GM19023 (cell line): ENCODE measurements around the gene FOXI3.
"Not testable (repeated sequence)": the region's sequence is repeated elsewhere in the genome, so short reads cannot be mapped to it uniquely, and the experiment has no call there.

ENCODE experiments used
- ATAC-seq: cut with Tn5 transposase; IDR thresholded peaks from one replicate; pipeline ENCODE4 v1.9.1; 2021; ENCODE audit warnings: mild to moderate bottlenecking, moderate library complexity; ENCODE audit not compliant: unreplicated experiment

Gene FOXI3

GRCh38 chr2:88442473-88442872 lies 10.0 kb downstream of the FOXI3 start:
- no peak for ATAC-seq

DNA sequence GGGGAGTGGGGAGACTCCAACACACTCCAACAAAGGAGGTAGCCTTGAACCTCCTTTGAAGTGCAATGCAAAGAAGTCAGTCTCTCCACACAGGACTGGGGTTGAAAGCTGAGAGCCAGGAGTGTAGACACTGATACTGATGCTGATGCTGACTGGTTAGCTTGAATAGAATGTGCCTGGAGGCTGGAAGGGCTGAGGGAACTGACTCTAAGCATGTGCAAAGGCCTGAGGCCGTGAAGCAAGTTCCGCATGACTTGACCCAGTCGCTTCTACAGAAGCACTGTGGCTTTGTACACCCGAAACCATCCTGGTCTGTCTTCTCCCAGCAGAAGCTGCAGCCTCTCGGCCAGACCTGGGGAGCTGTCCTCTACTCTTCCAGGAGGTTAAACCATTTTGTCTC lies 10.4 kb downstream of the FOXI3 start:
- no peak for ATAC-seq

DNA sequence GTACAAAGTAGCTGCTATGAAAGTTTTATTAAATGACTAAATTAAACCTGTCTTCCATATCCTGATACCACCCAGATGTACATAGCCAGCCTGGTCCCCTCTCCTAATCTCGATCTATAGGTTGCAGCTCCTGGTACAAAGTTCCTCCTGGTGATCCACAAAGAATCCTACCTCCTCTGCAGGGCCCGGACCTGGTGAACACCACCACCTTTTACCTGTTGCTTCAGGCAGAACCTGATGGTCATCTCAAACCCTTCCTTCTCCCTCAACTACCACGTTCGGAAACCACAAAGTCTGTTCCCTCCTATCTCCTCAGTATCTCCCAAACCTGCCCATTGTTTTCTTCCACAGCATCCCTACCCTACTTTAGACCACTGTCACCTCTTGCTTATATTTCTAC lies 15.5 kb downstream of the FOXI3 start:
- no peak for ATAC-seq

- ATAC-seq, result no peak
Measured at GRCh38 chr2:88429929-88430328, 22.6 kb downstream of the FOXI3 start.

DNA sequence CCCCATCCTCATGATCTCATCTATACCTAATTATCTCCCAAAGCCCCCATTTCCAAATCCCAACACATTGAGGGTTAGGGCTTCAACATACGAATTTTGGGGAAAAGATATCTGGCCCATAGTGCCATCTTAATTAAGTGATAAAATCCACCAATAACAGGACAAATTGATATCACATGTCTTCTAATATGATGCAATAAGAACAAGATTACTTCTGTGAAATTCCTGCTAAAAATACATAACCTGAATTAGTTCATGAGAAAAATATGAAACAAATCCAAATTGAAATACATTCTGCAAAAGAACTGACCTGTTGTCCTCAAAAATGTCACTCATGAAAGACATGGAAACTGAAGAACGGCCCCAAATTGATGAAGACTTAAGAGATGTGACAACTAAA lies 28.8 kb downstream of the FOXI3 start:
- ATAC-seq, result no peak

DNA sequence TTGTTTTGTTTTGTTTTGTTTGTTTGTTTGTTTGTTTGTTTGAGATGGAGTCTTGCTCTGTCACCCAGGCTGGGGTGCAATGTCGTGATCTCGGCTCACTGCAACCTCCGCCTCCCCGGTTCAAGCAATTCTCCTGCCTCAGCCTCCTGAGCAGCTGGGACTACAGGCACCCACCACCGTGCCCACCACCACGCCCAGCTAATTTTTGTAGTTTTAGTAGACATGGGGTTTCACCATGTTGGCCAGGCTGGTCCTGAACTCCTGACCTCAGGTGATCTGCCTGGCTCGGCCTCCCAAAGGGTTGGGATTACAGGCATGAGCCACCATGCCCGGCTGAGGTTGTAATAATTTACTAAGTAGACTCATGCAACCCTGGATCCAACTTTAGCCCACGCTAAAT lies 33.4 kb downstream of the FOXI3 start:
- ATAC-seq, result not testable (repeated sequence)

DNA sequence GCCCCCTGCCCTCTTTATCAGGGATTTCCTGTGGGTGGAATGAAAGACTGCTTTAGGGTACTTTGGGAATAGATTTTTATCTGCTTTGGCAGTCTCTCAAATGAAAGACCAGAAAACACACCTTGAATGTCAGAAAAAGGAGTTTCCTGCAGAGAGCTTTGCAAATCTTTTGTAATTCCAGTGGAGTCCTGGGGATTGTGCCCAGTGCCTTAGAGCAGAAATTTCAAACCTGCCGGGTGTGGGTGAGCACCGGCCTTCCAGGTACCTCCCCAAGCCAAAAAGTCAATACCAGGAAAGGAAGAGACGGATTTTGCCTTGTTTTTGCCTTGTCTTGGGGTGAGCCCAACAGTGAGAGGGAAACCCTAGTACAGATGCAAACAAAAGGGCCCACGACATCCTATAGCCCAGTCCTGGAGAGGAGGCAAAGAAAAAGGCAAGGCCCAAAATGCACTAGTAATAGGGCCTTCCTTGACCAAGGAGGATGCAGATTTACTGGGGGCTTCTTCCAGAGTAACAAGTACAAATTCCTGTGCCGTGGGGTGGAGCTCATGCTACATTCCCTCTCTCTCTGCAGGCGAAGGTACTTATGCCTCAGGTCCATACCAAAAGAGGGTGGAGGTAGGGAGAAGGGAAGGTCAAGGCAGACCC lies 36.4 kb downstream of the FOXI3 start:
- no peak for ATAC-seq

GRCh38 chr2:88408870-88409269 lies 43.6 kb downstream of the FOXI3 start:
- not testable (repeated sequence) for ATAC-seq

GRCh38 chr2:88400037-88400767 lies 52.3 kb downstream of the FOXI3 start:
- no peak for ATAC-seq

DNA sequence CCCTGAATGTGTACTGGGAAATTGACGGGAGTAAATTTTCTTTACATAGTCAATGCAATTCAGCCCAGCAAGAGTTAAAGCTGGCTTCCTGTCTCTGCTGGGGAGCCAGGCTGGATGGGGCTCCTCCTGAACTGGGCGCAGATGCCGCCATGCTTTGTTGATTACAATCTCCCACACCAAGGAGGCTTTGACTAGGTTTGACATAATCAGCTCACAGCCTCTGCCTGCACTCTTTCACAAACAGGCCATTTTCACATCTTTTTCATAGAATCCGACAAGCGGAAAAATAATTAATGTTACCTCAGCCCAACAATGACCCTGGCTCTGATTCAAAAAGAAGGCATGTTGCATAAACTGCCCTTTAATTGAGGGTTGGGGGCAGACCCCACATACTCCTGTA lies 54.3 kb downstream of the FOXI3 start:
- no peak for ATAC-seq
